ENCODE data around the gene ZBTB12.
"Not testable (repeated sequence)": the region's sequence is repeated elsewhere in the genome, so short reads cannot be mapped to it uniquely, and the experiment has no call there.

ZBTB12 gene

DNA sequence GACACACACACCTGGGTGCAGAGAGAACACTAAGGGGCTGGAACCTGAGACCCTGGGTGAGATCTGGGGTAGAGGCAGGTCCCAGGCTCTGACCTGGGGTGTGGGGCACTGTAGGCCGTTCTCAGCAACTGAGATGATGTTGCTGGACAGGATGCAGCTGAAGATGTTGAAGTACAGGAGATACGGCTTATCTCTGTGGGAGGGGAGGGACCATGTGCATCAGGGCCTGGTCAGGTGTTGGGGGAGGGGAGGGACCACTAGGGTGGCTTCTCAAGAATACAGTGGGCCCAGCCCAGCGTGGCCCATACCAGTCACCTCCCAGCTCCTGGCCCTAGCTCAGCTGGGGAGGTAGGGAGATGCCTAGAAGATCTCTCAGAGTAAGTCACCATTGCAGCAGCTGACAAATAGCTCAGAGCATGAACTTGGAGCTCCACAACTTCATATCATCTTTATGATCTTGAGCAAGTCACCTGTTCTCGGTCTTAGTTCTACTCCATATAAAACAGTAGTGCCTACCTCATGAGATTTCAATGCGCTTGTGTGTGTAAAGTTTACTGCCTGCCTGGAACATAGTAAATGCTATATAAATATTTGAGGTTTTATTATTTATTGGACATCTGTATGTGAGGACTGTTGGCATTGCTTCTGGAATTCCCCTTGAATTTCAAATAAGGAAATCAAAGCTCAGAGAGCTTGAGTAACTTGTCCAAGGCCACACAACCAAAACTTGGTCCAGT is 26.9 kb downstream of the ZBTB12 start:
- DNase-seq (ENCODE audit: low read depth): no peak

DNA sequence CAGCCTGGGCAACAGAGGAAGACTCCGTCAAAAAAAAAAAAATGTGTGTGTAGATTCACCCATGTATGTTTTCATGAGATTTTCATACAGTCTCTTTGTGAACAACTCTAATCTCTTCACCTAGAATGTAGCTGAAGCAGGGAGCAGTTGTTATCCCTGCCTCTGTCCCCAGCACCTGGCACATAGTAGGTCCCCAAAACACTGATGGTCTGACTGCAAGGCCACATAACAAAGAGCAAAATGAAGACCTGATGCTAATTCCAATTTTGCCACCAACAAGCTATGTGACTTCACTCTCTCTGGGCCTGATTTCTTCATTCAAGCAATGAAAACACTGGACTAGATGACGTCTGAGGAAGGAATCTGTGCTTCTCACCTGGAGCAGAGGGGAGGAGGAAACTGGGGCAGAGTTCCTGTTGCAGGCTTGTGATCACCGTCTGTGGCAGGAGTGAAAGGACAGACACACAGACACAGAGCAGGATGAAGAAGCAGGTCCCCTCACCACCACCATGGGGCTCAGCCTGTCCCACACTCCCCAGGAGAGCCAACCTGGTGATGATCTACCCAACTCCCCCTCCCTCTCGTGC is 27.7 kb downstream of the ZBTB12 start:
- DNase-seq (ENCODE audit: low read depth): no peak

DNA sequence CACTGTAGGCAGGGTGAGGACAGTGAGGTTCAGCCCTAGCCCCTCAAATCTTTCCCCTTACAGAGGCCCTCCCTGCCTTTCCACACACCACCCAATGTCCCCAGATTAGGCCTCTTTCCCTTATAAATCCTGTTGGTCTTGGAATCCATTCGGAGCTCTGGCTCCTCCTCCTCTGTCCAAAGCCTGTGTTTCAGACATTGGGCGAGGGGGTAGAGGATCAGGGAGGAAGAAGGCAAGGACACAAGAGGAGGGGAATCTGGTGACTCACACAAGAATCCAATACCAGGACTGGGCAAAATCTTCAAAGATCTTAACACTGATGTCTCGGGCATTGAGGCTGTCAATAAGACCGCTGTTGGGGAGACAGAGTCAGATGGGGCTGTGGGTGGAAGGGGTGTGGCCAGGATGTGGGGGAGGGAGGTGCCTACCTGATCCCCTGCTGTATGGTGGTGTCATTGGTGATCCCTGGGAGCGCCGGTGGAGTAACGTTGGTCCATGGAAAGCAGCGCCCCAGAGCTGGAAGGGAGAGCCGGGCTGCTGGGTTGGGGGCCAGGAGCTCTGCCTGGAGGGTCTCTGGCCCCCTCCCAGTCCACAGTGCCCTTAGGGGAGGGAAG is 30.7 kb downstream of the ZBTB12 start:
- DNase-seq (ENCODE audit: low read depth): no peak

DNA sequence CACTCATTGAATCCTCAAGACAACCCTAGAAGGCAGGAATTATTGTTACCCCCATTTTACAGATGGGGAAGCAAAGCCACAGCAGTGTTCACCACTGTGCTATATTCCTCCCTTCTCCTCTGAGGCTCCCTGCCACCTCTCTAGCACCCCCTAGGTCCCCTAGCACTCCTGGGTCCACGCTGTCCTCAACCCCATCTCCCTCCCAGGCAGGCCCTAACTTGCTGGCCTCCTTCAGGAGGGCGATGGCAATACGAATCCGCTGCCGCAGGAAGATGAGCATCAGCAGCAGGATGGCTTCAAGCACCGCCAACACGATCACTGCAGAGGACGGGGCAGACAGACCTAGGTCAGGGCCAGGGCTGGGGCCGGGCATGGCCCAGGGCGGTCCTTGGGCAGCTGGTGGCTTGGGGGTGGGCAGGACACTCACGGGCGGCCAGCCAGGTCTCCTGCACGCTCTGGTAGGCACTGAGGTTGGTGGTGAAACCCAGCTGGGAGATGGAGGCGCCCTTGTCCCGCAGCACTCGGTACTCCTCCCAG is 31.4 kb downstream of the ZBTB12 start:
- no peak for DNase-seq (ENCODE audit: low read depth)

DNA sequence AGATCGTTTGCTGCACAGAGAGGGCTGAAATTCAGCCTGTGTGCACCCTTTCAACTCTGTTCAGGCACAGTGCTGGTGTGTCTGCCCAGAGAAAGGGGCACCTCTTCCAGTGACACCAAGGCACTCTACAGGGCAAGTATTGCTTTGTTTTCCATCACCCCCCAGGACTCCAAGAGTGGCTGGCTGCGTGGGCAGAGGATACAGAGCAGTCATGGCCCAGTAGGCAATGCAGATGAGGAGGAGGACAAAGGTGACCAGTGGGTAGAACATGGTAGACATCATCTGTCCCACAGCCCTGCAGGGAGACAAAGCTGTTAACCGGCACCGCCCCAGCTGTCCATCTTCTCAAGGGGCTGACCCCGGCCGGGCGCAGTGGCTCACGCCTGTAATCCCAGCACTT is 32.5 kb downstream of the ZBTB12 start:
- no peak for DNase-seq (ENCODE audit: low read depth)

DNA sequence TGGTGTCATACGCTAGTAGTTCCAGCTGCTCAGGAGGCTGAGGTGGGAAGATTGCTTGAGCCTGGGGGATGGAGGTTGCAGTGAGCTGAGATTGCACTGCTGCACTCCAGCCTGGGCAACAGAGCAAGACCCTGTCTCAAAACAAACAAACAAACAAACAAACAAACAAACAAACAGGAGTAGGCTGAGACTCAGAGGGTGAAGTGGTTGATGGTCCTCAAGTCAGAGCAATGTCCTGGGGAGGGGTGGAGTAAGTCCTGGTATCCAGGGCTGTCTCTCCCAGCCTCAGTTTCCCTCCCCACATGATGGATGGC is 33.3 kb downstream of the ZBTB12 start:
- not testable (repeated sequence) for DNase-seq (ENCODE audit: low read depth)

DNA sequence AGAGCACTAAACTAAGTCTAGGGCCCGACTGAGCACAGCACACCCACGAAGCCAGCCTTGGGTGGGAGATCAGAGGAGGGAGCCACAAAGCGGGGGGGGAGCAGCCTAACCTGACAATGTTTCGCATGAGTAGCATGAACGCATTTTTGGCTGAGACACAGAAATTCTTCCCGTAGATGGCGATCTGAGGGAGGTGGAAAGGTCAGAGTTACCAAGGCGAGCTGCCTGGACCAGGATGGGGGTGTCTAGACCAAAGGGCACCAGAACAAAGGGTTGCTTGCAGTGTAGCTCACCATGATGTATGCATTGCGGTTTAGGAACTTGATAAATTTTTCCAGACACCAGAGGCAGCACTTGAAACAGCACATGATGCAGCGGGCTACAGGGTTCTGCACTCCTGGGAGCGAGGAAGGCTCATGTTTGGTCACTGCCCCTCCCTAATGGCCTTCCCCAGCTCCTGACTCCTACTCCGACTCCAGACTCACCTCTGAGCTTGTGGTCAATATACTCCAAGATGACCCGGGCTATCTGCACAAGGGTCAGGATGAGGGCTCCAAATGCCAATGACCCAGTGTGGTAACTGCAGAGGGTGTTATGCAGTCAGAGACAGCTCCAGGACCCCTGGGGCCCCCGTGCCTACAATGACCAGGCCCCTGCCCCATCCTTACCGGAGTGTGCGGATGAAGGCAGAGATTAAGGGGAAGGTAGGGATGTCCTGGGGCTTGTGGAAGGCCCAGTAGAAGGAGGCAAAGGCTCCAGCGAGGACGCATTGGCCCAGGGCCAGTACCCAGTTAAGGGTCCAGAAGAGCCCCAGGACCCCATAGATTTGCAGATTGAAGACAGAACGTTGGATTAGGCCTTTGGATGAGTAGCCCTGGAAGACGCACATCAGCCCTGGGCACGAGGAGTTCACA is 36.4 kb downstream of the ZBTB12 start:
- DNase-seq (ENCODE audit: low read depth): no peak

DNA sequence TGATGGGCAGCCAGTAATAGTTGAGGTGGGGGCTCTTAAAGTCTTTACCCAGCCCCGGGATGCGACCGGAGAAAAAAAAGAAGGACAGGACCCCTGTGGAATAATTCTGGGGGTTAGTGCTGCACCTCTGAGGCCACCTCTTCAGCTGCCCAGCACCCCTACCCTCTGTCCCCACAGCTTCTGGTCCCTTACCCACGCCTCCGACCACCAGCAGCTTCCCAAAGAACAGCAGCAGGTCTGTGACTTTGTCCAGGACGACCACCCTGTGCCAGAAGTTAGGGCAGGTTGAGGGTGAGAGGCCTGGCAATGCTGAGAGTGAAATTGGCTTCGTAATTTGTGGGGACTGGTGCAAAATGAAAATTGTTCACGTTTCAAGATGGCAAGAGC is 37.1 kb downstream of the ZBTB12 start:
- DNase-seq (ENCODE audit: low read depth): no peak

DNA sequence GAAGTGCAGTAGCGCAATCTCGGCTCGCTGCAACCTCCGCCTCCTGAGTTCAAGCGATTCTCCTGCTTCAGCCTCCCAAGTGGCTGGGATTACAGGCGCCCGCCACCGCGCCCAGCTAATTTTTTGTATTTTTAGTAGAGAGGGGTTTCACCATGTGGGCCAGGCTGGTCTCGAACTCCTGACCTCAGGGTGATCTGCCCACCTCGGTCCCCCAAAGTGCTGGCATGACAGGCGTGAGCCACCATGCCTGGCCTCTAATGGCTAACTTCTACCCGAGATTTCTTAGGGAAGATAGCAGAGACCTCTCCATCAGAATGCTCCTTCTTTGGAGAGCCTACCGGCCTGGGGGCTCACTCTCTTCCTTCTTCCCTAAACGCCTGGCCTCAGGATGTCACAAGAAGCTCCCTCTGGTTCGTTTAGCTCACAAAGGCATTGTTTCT is 37.7 kb downstream of the ZBTB12 start:
- not testable (repeated sequence) for DNase-seq (ENCODE audit: low read depth)

DNA sequence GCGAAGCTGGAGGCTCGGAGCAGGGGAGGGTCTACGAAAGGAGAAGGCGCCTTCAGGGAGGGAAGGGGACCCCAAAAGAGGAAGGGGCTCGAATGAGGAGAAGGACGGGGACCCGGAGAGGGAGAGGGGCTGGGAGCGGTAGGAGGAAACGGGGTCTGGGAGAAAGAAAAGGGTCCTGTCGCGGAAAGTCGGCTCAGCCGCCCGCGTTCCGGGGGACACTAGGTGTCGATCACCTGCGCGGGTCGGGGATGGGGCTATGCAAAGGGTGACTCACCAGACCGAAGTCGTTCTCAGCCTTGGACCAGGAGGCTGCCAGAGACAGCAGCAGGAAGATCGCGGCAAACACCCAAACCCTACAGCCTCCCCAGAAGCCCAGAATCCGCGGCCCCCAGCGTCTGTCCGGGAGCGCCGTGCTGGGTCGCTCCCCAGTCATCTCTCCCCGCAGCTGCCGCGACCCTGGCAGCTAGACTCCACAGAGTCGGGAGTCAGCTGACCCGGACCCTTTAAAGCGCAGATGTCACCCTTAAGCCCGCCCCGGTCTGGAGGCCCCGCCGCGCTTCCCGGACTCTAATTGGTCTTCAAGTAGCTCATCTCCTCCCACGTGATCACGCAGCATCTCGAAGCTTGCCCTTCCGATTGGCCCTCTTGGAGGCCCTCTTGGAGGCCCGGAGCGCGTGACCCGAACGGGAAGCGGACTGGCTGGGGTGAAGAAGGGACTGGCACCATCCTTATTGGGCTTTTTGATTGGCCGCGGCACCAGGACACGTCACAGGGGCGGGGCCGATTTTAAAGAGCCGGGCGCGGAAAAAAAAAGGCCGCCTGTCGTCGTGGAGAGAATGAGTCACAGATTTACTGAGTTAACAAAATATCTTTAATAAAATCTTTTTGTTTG is 39.3 kb downstream of the ZBTB12 start, which contains the start of gene NEU1:
Gene NEU1 (minus strand): TSS at position 478 of the 892 bp plus-strand sequence. CDS start 45 bp downstream, at position 433.
- peak; percentile 99 for DNase-seq (ENCODE audit: low read depth)

DNA sequence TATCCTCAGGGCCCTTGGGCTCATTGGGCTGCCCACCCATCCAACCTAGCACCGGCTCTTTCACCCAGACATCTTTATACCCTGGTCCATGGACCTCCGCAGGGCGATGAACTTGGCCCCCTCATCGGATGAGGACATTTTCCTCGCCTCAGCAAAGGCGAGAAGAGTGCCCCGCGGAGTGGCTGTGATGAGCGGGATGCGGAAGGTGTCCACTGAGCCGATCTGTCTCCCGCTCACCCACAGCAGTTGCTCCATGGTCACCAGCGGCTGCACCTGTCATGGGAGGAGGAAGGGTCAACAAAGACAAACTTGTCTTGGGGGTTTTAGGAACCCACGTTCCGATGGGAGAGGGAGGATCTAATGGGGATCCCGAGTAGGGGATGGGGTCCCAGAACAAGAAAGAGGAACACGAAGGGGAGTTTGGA is 40.0 kb downstream of the ZBTB12 start:
- no peak for DNase-seq (ENCODE audit: low read depth)

DNA sequence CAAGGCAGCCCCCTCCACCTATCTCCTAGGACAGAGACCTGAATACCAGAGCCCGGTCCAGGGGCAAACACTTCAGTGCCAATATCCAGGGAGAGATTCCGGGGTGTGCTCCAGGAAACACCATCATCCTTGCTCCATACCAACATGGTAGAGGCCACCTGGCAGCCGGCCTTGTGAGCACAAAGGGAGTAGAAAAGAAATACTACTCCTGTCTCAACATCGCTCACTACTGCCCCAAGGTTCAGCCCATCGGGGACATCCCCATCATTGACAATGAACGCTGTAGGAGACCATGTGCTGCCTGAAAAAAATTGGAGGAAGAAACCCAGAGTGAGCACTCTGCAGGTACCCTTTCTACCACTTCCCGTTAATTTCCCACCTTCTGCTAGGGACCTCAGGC is 40.7 kb downstream of the ZBTB12 start:
- DNase-seq (ENCODE audit: low read depth): no peak

DNA sequence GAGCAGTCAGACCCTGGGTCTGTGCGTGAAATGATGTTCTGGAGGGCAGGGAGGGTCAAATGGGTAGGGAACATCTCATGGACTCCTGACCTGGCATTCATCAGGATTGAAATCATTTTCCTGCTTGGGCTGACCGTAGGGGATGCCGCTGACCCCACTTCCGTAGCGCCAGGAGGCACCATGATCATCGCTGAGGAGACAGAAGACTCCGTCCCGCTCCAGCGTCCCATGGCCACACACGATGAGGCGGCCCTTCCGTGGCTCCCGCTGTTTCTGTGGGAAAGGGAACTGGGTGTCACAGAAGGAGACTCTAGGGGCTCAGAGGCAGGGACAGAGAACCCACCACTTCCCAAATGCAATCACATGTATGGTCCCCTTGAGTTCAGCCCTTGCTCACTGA is 41.5 kb downstream of the ZBTB12 start:
- no peak for DNase-seq (ENCODE audit: low read depth)

DNA sequence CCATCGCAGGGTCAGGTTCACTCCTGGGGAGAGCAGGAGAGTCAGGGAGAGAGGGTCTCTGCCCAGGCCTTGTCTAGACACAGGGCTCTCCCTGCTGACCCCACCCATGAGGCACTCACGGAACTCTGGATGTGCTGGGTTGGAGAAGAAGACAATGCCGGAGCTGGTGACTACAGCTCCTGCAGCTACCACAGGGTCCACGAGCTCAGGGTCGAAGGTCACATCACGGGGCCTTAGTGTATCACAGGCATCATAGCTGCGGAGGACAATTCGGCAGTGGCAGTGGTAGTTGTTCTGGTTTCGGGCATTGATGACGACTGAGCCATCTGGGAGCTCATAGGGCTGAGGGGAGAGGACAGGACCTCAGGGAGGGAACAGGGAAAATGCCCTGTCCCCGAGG is 42.0 kb downstream of the ZBTB12 start:
- DNase-seq (ENCODE audit: low read depth): no peak

DNA sequence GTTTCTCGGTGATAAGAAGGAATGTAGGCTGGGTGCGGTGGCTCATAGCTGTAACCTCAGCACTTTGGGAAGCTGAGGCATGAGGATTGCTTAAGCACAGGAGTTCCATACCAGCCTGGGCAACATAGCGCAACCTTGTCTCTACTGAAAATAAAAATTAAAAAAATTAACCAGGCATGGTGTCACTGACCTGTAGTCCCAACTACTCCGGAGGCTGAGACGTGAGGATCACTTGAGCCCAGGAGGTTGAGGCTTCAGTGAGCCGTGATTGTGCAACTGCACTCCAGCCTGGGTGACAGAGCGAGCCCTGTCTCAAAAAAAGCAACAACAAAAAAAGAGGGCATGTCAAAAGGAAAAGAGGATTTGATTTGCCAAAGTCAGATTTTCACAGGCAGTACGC is 43.2 kb downstream of the ZBTB12 start:
- DNase-seq (ENCODE audit: low read depth): no peak

DNA sequence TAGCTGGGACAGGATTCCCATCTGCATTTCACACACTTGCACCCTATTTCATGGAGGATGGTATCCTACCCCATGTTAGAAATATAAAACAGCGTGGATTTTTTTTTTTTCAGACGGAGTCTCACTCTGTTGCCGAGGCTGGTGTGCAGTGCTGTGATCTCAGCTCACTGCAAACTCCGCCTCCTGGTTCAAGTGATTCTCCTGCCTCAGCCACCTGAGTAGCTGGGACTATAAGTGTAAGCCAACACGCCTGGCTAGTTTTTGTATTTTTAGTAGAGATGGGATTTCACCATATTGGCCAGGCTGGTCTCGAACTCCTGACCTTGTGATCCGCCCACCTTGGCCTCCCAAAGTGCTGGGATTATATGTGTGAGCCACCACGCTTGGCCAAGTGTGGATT is 44.1 kb downstream of the ZBTB12 start:
- not testable (repeated sequence) for DNase-seq (ENCODE audit: low read depth)

DNA sequence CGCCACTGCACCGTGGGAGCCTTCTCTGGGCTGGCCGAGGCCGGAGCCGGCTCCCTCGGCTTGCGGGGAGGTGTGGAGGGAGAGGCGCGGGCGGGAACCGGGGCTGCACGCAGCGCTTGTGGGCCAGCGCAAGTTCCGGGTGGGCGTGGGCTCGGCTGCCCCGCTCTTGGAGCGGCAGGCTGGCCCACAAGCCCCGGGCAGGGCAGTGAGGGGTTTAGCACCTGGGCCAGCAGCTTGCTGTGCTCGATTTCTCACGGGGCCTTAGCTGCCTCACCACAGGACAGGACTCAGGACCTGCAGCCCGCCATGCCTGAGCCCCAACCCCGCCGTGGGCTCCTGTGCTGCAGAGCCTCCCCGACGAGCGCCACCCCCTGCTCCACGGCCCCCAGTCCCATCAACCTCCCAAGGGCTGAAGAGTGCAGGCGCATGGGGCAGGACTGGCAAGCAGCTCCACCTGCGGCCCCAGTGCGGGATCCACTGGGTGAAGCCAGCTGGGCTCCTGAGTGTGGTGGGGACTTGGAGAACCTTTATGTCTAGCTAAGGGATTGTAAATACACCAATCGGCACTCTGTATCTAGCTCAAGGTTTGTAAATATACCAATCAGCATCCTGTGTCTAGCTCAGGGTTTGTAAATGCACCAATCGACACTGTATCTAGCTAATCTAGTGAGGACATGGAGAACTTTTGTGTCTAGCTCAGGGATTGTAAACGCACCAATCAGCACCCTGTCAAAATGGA is 49.7 kb downstream of the ZBTB12 start:
- DNase-seq (ENCODE audit: low read depth): not testable (repeated sequence)

DNA sequence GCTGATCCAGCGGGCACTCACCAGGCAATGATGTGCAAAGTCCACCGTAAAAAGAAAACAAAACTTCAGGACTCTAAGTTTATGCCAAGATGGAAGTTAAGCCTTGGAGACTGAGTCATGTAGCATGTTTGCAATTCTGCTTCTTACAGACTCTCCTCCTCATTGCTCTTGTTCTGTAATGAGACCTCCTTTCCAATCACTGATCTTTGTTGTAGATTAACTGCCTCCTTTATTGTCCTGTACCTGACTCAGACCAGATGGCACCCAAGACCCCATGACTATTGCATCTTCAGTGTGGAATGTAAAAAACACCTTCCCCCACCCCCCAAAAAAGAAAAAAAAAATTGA is 50.4 kb downstream of the ZBTB12 start:
- no peak for DNase-seq (ENCODE audit: low read depth)

DNA sequence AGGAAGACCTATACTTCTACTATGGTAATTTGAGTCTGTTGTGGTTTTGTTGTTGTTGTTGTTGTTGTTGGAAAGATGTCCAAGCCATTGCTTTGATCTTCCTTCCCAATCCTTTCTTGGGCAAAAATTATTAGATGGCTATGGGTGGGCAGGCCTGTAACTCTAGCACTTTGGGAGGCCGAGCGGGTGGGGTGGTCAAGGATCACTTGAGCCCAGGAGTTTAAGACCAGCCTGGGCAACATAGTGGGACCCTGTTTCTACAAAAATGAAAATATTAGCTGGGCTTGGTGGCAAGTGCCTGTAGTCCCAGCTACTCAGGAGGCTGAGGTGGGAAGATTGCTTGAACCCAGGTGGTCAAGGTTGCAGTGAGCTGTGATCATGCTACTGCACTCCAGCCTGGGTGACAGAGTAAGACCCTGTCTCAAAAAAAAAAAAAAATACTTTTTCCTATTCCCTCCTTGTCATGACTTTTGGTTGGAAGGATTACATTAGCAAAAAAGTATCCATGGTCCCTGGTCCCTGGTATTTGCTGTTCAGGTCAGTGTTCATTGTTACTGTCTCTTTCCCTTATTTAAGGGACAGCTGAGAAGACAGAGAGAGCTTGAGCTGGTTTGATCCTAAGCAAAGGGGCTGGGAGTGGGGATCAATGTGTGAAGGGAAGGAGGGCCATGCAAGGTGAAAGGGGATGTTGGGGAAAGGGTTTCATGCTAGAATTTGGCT is 51.0 kb downstream of the ZBTB12 start:
- DNase-seq (ENCODE audit: low read depth): no peak
